ENCODE data around the gene APH1A. TPM values are rescaled to one million over a fixed set of nuclear protein-coding genes. Genes with fewer than 3 reads are reported as not detected.

APH1A gene
- total and polyA plus RNA-seq, 2 experiments from 2014 or later, result 52.1 to 148 TPM

GRCh38 chr1:150293433-150294253 lies 24.8 kb upstream of the APH1A start, which contains the start of gene MRPS21:
MRPS21 (plus strand) TSS chr1:150293861; CDS start chr1:150294367, 506 bp downstream.
- Histone ChIP-seq H3K9me3 (ENCODE audit: low read depth) (no peaks in the 10 kb centered on the region), H3K36me3 (replicated peaks; ENCODE audit: insufficient read depth, low read depth) (no peaks in the 10 kb centered on the region), H3K9me2 (replicated peaks; ENCODE audit: insufficient read depth) (no peaks in the 10 kb centered on the region), H3K27me3 (no peaks in the 10 kb centered on the region), H3K79me2 (peaks cover 31% of the 10 kb centered on the region), H3K4me2 (peak within 1 kb of the TSS; percentile 96), H3K27ac (peak within 1 kb of the TSS; percentile 89), H3K4me1 (ENCODE audit: insufficient read depth) (peaks cover 16% of the 10 kb centered on the region), H4K20me1 (ENCODE audit: insufficient read depth, poor library complexity, severe bottlenecking) (no peaks in the 10 kb centered on the region), H2AFZ (peak within 1 kb of the TSS; percentile 91), H3K4me3 (peak within 1 kb of the TSS; percentile 48)
- peak; percentile 95 for DNase-seq (ENCODE audit: low spot score)
- 12% methylated on average over 43 of the region's 43 CpGs for WGBS (ENCODE audit: low lambda C conversion rate, missing lambda C conversion rate)
- TF ChIP-seq EZH2phosphoT487 (IDR thresholded peaks at IDR 0.05; ENCODE audit: low read depth, severe bottlenecking, unreplicated experiment) (no peak), EZH2 (IDR thresholded peaks at IDR 0.05; ENCODE audit: borderline replicate concordance) (no peak)
- TF ChIP-seq, protein P1, sequence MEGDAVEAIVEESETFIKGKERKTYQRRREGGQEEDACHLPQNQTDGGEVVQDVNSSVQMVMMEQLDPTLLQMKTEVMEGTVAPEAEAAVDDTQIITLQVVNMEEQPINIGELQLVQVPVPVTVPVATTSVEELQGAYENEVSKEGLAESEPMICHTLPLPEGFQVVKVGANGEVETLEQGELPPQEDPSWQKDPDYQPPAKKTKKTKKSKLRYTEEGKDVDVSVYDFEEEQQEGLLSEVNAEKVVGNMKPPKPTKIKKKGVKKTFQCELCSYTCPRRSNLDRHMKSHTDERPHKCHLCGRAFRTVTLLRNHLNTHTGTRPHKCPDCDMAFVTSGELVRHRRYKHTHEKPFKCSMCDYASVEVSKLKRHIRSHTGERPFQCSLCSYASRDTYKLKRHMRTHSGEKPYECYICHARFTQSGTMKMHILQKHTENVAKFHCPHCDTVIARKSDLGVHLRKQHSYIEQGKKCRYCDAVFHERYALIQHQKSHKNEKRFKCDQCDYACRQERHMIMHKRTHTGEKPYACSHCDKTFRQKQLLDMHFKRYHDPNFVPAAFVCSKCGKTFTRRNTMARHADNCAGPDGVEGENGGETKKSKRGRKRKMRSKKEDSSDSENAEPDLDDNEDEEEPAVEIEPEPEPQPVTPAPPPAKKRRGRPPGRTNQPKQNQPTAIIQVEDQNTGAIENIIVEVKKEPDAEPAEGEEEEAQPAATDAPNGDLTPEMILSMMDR (IDR thresholded peaks at IDR 0.05; ENCODE audit: poor library complexity), result no peak

DNA sequence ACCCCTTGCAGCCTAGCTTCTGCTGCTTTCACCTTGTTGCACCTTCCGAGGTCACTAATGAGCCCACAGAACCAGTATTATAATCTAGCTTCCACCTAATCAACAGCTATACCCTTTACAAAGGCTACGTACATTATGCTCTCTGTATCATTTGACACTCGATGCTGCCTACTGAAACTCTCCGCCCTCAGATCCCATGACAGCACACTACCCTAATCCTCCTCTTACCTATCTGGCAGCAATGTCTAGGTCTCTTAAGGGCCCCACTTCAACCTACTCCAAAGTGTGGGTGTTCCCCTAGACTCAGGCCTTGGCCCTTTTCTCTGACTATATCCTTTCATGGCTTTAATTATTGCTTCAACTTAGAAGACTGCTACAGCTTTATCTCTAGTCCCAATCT lies 20.0 kb upstream of the APH1A start:
- TF ChIP-seq EZH2 (IDR thresholded peaks at IDR 0.05; ENCODE audit: borderline replicate concordance), result no peak
- TF ChIP-seq, protein P1 (IDR thresholded peaks at IDR 0.05; ENCODE audit: poor library complexity), result no peak
- no peak for TF ChIP-seq EZH2phosphoT487 (IDR thresholded peaks at IDR 0.05; ENCODE audit: low read depth, severe bottlenecking, unreplicated experiment)
- no peaks in the 10 kb centered on the region for H3K9me3 ChIP-seq (ENCODE audit: low read depth)
- no peak overlapping the region for H3K4me2 ChIP-seq
- H2AFZ ChIP-seq, result no peak overlapping the region
- H3K9me2 ChIP-seq (replicated peaks; ENCODE audit: insufficient read depth), result no peaks in the 10 kb centered on the region
- no peak overlapping the region for H3K27ac ChIP-seq
- H3K27me3 ChIP-seq, result no peaks in the 10 kb centered on the region
- no peak for DNase-seq (ENCODE audit: low spot score)
- H3K4me1 ChIP-seq (ENCODE audit: insufficient read depth), result peaks cover 6% of the 10 kb centered on the region
- peaks cover 6% of the 10 kb centered on the region for H3K79me2 ChIP-seq
- no peaks in the 10 kb centered on the region for H3K36me3 ChIP-seq (replicated peaks; ENCODE audit: insufficient read depth, low read depth)
- H4K20me1 ChIP-seq (ENCODE audit: insufficient read depth, poor library complexity, severe bottlenecking), result no peaks in the 10 kb centered on the region
- H3K4me3 ChIP-seq, result no peak overlapping the region
- WGBS (ENCODE audit: low lambda C conversion rate, missing lambda C conversion rate), result 89% methylated on average over 4 of the region's 4 CpGs

GRCh38 chr1:150288382-150288781 lies 19.6 kb upstream of the APH1A start:
- H3K9me2 ChIP-seq (replicated peaks; ENCODE audit: insufficient read depth), result no peaks in the 10 kb centered on the region
- H2AFZ ChIP-seq, result no peak overlapping the region
- no peak overlapping the region for H3K27ac ChIP-seq
- no peak for DNase-seq (ENCODE audit: low spot score)
- no peak overlapping the region for H3K4me3 ChIP-seq
- H3K4me1 ChIP-seq (ENCODE audit: insufficient read depth), result peaks cover 5% of the 10 kb centered on the region
- no peaks in the 10 kb centered on the region for H3K27me3 ChIP-seq
- WGBS (ENCODE audit: low lambda C conversion rate, missing lambda C conversion rate), result 95% methylated on average over 1 of the region's 1 CpG
- H3K36me3 ChIP-seq (replicated peaks; ENCODE audit: insufficient read depth, low read depth), result no peaks in the 10 kb centered on the region
- no peaks in the 10 kb centered on the region for H3K9me3 ChIP-seq (ENCODE audit: low read depth)
- TF ChIP-seq, protein P1 (IDR thresholded peaks at IDR 0.05; ENCODE audit: poor library complexity), result no peak
- no peak for TF ChIP-seq EZH2 (IDR thresholded peaks at IDR 0.05; ENCODE audit: borderline replicate concordance)
- TF ChIP-seq EZH2phosphoT487 (IDR thresholded peaks at IDR 0.05; ENCODE audit: low read depth, severe bottlenecking, unreplicated experiment), result no peak
- H3K4me2 ChIP-seq, result no peak overlapping the region
- peaks cover 6% of the 10 kb centered on the region for H3K79me2 ChIP-seq
- no peaks in the 10 kb centered on the region for H4K20me1 ChIP-seq (ENCODE audit: insufficient read depth, poor library complexity, severe bottlenecking)
